HepG2 (cell line): ENCODE data around the gene CARS2.

Source experiments
- CTCF ChIP-seq: sonication (generic); formaldehyde crosslinking; IDR thresholded peaks from 2 replicates; pipeline ENCODE4 v1.5.0; 2020; ENCODE audit warnings: mild to moderate bottlenecking, missing genetic modification reagents, moderate library complexity
- DNMT1 ChIP-seq: sonication (generic); formaldehyde crosslinking; IDR thresholded peaks from 2 replicates; pipeline ENCODE4 v1.5.1; 2020; ENCODE audit warnings: mild to moderate bottlenecking, missing genetic modification reagents
- EP300 ChIP-seq, 3 experiments: sonication (generic) in 1 of 3; formaldehyde crosslinking in 1 of 3; IDR thresholded peaks; 2 replicates each; pipeline versions ENCODE4 v1.5.1 to v1.6.1; 2011 to 2020; ENCODE audit warnings: low read depth in 2 of 3, low read length in 2 of 3, borderline replicate concordance in 1 of 3, improper control_type of control experiment in 1 of 3, mild to moderate bottlenecking in 1 of 3, missing genetic modification reagents in 1 of 3, moderate library complexity in 1 of 3
- EZH2 ChIP-seq: conservative IDR thresholded peaks from 2 replicates; pipeline ENCODE4 v1.6.1; 2012; ENCODE audit warnings: mild to moderate bottlenecking, low read depth, low read length, moderate library complexity
- KLF6 ChIP-seq: IDR thresholded peaks from 2 replicates; pipeline ENCODE4 v1.8.0; 2016; ENCODE audit warnings: missing biosample characterization, missing genetic modification reagents
- MAX ChIP-seq: IDR thresholded peaks from 2 replicates; pipeline ENCODE4 v1.6.1; 2012; ENCODE audit warnings: inconsistent platforms
- POLR2A ChIP-seq, 2 experiments: IDR thresholded peaks; 2 replicates each; pipeline ENCODE4 v1.6.1; 2011; ENCODE audit warnings: low read depth in 2 of 2, low read length in 2 of 2, mild to moderate bottlenecking in 1 of 2, moderate library complexity in 1 of 2; ENCODE audit not compliant: insufficient read depth in 1 of 2
- TBL1XR1 ChIP-seq: fragments of 150-350 bp; IDR thresholded peaks from 2 replicates; pipeline ENCODE4 v1.6.1; 2014; ENCODE audit warnings: borderline replicate concordance, low read length; ENCODE audit not compliant: partially characterized antibody
- ZNF512 ChIP-seq: sonication (generic); formaldehyde crosslinking; IDR thresholded peaks from 2 replicates; pipeline ENCODE4 v1.4.0; 2020; ENCODE audit warnings: mild to moderate bottlenecking, missing genetic modification reagents

- TF ChIP-seq POLR2A (IDR thresholded peaks at IDR 0.05; ENCODE audit: insufficient read depth in 1 of 2, low read depth in 2 of 2, low read length in 2 of 2) (no peak), CTCF (CRISPR knock-in tag) (no peak), EP300 (IDR thresholded peaks at IDR 0.05; ENCODE audit: low read depth in 2 of 2, low read length in 2 of 2) (no peak), EP300 (CRISPR knock-in tag; IDR thresholded peaks at IDR 0.05; ENCODE audit: borderline replicate concordance) (no peak), EZH2 (no peak), MAX (no peak), DNMT1 (no peak), ZNF512 (no peak), KLF6 (CRISPR knock-in tag) (no peak), TBL1XR1 (no peak)
These were observed 87.7 kb downstream of the CARS2 start for GRCh38 chr13:110618167-110618566.
